Stimulated activated CD4-positive, alpha-beta T cell treated with anti-CD3 and anti-CD28 coated beads, Interleukin-15, amount 100 ng/mL, for 1 hour (primary cell): ENCODE measurements around the gene TNFRSF1A.
"Not testable (repeated sequence)": the region's sequence is repeated elsewhere in the genome, so short reads cannot be mapped to it uniquely, and the experiment has no call there.

Source experiments
- DNase-seq, 2 donors: peaks; one replicate each; pipeline ENCODE4 v3.0.0-alpha.2; 2020; ENCODE audit warnings: low read depth in 1 of 2, low spot score in 1 of 2

Gene TNFRSF1A

DNA sequence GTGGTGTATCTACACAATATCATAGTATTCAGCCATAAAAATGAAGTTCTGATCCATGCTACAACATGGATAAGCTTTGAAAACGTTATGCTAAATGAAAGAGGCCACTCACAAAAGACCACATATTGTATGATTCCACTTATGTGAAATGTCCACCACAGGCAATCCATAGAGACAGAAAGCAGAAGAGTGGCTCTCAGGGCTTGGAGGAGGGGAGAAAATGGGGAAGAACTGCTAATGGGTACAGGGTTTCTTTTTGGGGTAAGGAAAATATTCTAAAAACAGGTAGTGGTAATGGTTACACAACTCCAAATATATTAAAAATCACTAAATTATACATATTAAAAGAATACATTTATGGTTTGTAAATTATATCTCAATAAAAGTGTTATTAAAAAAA lies 17.0 kb upstream of the TNFRSF1A start:
- DNase-seq: no peak

DNA sequence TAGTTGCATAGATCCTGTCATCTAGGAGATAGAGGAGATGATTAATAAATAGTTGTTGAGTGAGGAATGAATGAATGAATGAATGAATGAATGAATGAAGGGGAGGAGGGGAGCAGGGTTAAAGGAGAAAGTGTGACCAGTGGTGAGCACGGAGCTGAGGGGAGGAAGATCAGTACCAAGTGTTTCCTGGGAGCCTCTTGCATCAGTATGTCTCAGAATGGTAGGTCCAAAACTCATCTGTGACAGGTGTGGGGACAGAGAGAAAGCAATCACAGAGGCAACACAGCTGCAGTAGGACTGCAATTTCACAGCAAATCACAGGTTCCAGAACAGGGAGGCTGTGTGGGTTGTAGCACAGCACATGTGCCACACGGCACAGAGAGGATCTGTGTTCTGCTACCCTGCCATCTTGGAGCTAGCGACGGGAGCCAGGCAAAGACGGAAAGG lies 14.5 kb upstream of the TNFRSF1A start:
- no peak for DNase-seq

DNA sequence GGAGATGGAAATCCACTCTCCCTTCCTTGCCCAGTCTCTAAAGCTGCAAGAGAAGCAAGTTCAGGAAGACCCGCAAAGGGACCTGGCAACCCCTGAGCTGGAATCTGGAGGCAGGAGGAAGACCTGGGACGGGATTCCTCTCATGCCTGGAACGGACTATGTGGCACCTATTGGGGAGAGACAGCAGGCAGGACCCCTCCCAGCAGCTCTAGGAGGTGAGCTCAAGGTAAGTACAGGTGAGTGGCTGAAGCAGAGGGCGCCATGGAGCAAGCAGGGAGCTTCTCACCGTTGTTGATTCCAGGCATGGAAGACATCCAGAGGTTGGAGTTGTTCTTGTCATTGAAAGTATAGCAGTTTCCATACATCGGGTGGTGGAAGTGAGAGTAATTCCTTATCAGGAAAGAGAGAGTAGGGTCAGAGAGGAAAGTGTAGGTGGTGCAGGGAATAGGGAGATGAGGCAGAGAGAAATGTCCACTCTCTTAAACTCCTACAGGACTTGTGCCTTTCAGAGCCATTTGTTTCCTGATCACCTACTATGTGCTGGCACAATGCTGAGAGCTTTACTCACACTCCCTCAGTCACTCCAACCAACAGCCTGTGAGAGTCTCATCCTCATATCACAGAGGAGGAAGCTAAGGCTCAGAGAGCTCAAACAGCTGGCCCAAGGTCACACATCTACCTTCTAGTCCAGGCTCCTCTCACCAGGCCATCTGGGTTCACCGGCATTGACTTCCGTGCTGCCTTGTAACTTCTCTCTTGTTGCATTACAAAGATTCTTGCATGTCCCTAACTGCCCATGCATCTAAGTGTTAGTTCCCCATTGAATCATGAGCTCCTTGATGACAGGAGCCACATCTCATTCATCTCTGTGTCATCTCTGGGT lies 13.9 kb upstream of the TNFRSF1A start:
- no peak for DNase-seq

DNA sequence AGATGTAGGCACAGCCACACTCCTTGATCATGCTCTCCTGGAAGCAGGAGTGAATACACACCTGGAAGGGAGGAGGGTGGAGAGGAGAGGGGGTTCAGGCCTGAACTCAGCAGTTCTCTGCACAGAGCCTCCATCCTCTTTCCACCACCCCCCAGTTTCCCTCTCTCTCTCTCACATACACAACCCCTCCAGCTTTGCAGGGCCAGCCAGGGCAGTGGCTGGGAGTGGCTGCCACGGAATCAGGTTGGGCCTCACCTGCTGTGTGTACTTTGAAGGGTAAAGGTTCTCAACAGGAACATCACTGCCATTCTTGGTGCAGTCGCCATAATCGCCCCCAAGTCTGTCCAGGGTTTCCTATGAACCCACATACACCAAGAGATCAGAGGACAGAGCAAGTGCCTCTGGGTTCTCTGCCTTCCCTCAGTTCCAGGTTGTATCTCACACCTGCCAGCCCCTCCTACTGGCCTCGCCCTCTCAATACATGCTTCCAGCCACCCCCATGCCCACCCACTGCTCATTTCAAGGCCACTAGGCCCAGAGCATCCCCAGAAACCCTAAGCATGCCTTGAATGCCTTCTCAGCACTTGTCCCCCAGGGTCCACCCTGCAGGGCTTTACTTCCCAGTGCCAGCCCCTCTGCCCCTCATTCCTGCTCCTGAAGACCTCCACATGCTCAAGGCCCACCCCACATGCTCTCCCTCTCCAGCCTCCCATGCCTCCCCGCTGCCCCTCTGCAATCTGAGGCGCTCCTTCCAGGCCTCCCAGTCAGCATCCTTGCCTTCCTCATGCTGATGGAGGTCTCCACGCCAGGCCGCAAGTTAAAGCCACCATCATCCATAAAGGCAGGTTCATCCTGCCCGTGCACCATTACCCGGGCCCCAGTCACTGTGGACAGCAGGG lies 12.9 kb upstream of the TNFRSF1A start:
- no peak for DNase-seq

DNA sequence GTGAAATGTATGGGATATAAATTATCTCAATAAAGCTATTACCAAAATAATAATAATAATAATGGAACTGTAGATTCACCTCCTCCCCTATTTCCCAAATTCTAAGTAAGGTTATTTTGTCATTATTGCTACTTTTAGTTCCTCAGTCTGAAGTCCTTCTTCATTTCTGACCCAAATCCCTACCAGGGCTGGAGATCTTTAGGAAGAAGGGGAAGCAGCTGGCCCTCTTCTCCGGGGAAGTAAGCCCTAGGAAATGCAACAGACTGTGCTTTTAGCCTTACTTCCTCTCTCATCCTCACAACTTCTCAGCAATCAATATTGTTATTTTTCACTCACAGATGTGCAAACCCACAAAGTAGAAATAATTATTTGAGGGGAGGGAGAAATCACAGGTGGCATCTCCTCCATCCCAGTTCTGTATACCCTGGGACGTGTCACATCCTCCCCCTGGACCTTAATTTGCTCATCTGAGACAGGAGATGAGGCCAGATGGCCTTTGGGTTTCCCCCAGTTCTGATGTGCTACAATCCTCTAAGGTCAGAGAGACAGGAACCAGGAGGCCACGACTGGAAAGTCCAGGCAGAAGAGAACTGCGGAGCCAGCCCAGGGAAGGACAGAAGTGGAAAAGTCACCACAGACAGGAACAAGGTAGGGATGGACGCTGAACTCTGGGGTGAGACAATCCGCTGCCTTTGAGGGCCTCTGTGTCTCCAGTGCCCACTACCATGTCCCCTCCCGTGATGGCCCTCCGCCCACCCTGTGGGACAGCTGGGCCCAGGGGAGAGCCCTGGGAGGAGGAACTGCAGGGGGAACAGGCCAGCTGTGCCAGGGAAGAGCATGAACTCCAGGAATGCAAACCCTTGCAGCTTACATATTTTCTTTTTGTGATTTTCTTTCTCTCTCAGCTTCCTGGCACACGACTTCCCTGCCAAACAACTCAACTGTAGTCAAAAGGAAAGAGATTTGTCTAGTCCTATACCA lies 10.6 kb upstream of the TNFRSF1A start:
- DNase-seq: no peak

DNA sequence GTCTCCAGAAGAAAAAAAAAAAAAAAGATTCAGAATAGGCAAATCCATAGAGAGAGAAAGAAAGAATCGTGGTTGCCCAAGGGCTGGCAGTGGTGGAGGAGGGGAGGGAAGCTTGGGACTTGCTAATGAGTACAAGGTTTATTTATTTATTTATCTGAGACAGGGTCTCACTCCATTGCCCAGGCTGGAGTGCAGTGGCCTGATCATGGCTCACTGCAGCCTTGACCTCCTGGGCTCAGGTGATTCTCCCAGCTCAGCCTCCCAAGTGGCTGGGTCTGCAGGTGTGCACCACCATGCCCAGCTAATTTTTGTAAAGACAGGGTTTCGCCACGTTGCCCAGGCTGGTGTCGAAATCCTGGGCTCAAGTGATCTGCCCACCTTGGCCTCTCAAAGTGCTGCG lies 9.7 kb upstream of the TNFRSF1A start:
- no peak for DNase-seq

DNA sequence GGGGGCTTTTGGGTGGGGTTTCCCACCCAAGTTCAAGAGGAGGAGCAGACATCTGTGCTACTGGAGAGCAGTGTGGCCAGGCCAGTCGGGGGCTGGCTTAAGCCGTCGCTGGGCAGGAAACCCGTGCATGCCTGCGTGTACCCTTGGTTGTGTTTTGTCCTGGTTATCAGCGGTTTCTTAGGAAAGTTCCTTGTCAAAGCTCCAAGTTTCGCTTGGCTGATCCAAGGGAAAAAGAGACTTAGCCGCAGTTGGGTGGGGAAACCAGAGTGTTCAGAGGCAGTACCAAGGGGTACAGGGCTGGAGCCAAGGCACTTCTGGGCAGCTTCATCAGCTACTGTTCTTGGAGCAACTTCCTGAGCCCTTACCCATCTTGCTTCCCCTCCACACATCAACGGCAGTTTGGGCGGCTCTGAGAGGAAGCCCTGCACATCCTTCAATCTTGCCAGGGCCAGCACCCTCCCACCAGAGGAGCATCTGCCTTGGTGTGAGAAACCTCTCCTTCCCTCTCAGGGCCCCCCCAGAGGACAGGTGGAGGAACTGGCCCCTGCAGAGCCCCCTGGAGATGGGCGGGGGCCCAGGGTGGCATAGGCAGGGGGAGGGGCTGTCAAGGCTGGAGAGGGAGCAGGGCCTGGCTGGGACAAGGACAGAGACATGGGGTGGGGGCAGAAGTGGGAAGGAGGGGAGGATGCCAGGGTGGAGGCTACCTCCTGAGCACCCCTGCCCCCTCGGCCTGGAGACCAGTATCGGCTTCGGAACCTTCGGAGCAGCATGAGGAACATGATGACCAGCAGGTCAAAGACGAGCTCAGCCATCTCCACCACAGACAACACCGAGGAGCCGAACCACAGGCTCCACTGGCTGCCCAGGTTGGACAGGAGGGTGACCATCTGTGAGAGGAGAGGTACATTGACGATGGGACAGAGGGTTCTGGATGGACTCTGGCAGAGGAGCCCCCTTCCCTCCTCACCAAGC lies 5.8 kb upstream of the TNFRSF1A start:
- DNase-seq: no peak

DNA sequence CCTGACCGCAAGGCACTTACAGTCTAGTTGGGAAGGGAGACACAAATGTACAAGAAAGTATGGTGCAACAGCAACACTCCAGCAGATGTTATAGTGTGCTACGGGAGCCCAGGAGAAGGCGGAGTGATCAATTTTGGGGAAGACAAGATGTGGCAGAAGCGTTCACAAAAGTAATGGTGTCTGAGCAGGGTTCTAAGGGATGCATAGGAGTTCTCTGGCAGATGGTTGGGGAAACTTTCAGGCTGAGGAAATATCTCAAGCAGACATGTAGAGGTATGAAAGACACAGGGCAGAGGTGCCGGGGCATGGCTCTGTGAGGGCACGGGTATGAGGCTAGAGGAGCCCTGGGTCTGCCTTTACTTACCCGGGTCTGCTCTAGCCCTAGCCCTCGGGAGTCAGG lies 5.1 kb upstream of the TNFRSF1A start:
- DNase-seq: no peak

DNA sequence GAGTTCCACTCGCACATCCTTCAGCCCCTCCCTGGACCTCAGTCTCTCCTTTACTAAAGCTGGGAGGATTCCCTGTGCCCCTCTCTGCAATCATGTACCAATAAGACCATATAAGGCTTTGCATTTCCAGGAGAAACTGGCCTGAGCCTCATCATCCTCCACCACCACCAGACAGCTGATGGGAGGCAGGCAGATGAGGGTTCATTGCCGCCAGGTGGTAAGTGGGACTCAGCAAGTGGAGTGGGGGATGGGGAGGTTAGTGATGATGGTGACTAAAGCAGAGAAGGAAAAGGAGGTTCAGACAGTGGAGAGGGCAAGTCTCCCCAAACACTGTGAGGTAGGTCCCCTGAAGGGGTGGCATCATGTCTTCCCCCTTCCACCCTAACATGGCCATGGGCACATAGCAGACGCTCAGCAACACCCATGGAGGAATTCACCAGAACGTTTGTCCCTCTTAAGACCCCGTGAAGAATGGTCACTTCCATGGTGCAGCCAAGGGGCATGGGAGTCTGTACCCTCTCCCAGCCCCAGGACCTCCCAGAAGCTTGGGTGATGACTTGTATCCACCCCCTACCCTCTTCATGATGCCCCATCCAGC lies 4.5 kb upstream of the TNFRSF1A start:
- DNase-seq: no peak

DNA sequence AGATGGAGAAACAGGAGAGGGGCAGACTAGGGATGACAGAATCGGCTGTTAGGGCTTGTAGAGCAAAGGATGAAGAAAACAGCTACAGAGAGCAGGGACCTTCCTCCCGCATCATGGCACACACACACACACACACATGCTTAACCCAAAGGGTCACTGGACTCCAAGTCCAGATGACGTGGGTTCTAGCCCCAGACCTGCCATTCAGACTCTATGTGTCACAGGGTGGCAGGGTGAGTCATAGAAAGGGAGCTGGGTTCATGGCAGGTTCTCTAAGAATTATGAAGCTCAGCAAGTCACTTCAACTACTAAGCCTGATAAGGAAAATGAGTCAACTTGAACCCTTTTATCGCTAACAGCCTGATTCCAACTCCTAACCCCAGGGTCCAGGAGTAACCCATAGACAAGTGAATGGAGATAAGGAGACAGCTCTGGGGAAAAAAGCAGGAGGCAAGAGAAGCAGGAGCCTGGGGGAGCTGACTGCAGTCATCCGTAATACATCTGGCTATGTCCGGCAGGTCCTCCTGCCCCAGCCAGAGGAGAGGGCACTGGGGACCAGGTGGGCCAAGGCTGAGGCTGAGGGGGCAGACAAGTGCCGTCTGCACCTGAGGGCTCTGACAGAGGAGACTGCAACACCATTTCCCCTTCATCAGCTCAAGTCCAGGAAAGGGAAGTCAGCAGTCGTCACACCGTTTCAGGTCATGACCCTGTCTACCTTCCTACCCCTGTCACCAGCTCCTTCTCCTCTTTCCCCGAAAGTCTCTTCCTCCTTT lies 3.6 kb upstream of the TNFRSF1A start:
- no peak for DNase-seq

DNA sequence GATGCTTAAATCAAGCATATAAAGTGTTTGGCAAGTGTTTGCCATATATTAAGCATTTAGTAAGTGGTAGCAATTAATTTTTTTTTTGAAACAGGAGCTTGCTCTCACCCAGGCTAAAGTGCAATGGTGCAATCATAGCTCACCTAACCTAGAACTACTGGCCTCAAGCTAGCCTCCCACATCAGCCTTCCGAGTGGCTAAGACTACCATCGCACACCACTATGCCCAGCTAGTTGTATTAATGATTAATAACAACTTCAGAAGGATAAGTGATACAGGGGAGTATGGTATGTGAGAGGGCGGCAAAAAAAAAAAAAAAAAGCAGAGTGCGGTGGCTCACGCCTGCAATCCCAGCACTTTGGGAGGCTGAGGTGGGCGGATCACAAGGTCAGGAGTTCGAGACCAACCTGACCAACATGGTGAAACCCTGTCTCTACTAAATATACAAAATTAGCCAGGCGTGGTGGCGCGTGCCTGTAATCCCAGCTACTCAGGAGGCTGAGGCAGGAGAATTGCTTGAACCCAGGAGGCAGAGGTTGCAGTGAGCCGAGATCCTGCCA lies 2.3 kb upstream of the TNFRSF1A start:
- not testable (repeated sequence) for DNase-seq

DNA sequence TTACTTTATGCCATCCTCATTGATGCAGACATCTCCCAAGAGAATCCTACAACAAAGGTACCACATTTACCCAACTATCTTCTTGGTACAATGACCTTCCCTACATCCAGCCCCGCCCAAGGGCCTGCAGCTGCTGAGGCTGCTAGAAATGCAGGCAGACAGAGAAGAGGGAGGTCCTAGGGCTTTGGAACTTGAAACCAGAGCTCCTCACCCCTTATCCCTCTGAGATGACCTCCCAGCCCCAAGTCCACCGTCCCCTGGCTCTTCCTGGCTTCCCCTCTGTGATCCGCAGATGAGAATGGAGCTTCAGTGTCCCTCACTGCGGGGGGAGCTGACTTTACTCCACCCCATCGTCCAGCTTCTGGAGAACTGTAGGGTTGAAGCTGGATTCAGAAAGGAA lies 1.6 kb upstream of the TNFRSF1A start:
- no peak for DNase-seq

DNA sequence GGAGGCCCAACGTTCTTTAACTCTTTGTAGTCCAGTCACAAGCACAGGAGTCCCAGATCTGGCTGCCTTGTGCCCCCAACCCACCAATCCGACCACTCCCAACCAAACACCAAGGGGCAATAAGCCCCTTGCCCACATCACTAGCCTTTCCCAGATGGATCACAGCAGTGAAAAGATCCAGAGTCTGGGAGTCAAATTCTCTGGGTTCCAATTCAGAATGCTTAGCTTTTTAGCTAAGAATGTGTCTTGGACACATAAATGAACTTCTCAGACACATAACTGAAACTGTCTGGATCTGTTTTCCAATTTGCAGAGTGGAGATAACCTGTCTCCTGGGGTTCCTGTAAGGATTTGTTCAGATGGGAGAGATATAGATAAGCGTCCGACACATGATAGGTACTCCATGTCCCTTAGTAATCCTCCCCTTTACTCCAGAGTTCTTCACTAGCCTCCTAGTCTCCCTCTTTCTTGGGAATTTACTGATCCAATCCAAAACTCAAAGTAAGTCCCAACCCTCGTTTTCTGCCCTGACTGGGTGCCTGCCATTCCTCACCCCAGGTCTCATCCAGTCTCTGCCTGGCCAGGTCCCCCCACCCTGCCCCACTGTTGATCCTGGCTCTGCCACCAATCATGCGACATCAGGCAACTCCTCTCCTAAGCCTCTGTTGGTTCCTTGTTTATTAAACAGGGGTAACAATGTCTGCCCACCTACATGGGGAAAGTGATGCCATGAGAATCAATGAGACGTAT lies 439 bp upstream of the TNFRSF1A start:
- DNase-seq: no peak

DNA sequence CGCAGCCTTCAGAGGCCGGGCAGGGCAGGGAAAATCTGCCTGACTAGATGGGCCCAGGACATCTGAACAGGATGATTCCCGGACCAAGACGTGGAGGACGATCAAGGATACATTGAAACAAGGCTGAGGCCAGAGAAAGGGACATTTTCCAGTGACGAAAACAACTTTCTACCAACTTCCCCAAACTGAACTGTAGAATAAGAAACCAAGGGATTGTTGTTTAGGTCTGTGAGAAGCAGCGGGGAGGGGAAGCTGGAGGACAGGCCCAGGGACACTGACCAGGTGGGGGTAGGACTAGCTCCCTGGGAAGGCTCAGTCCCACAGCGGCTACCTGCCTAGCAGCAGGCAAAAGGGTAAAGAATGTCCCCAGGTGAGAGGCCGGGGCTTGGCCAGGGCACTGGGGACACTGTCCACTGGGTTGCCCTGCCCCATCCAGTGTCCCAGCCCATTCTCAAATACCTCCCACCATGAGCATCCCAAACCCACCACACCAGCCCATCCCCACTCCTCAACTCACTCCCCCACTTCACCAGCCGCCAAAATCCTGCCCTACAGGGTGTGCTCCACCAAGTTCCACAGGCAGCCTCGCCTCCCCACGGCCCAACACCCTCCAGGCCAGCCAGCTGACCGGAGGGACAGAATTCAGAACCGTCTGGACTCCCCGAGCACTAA lies 995 bp downstream of the TNFRSF1A start:
- DNase-seq: no peak

DNA sequence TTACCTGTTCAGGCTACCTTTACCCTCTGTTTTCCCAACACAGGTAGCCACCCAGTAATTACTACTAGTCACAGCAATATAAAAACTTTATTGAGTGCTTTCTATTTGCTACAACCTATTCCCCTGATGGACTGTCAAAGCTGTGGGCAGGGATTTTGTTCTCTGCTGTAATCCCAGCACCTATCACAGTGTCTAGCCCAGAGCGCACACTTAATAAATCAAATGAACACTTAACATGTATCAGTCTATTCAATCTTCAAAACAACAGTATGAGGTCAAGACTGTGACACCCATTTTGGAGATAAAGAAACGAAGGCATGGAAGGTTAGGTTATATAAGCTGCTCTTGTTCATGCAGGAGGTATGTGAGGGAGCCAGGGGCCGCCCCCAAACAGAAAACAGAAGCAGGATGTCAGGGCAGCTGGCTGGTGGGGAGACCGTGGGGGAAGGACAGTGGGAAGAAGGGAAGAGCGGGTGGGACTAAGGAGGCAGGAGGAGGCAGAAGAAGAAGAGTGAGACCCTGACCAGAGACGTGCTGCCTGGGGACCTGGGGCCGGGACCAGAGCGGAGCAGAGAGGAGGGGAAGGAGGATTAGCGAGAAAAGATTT lies 1.7 kb downstream of the TNFRSF1A start:
- no peak for DNase-seq

DNA sequence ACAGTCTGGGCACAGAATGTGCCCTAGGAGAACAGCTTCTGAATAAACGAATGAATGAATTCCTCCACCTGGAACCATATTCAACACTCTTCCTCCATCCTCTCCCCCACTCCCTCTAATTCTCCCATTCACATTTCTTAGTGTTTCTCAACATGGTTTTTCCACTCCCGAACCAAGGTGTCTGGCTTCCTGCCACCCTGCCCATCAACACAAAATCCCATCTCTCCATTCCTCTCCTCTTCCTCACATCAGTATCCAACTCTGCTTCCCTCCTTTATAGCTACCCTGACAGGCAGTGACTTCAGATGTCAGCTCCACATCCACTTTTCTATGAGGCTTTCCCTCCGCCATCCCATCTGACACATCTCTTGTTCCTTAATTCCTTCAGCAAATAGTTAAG lies 2.9 kb downstream of the TNFRSF1A start:
- no peak for DNase-seq

DNA sequence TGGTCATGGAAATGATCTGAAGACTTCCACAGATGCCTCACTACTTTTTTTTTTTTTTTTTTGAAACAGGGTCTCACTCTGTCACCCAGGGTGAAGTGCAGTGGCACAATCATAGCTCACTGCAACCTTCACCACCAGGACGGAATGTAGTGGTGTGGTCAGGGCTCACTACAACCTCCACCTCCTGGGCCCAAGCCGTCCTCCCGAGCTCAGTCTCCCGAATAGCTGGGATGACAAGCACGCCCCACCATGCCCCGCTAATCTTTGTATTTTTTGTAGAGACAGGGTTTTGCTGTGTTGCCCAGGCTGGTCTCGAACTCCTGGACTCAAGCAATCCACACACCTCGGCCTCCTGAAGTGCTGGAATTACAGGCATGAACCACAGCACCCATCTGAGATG lies 3.3 kb downstream of the TNFRSF1A start:
- DNase-seq: not testable (repeated sequence)
